Activated CD4-positive, CD25-positive, alpha-beta regulatory T cell treated with anti-CD3 and anti-CD28 coated beads, Interleukin-2, amount 50 U/mL, for 72 hours (primary cell): ENCODE results near the gene UGT1A9.

Experiments
- DNase-seq: peaks from one replicate; pipeline ENCODE4 v3.0.0; 2021

The UGT1A9 gene

DNA sequence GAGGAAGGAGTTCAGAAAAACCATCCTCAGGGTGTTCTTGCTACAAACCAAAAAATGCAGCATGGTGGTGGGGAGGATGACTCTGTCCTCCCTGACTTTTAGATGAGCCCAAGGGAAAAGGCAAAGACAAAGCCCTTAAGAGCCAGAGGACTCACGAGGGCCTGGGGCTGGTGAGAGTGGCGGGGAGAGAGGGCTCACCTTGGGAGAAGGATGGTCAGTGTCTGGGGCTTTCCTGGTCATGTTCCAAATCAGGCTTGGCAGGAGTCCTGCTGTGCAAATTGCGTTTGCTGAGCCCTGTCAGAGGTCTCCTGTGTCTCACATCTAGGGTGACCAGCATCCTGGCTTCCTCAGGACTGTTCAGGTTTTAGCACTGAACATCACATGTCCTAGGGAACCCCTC is 93.1 kb downstream of the UGT1A9 start:
- no peak for DNase-seq

DNA sequence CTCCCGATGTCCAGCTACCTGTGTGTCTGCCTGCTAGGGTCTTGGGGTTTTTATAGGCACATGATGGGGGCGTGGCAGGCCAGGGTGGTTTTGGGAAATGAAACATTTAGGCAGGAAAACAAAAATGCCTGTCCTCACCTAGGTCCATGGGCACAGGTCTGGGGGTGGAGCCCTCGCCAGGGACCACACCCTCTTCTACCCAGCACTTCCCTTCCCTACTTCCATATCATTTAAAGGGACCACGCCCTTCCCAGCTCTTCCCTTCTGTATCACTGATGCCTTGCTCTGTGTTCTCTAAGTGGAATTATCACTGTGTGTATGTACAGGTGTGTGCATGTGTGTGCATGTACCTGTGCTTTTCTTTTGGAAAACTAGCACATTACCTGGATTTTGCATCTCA is 94.7 kb downstream of the UGT1A9 start:
- DNase-seq = no peak

DNA sequence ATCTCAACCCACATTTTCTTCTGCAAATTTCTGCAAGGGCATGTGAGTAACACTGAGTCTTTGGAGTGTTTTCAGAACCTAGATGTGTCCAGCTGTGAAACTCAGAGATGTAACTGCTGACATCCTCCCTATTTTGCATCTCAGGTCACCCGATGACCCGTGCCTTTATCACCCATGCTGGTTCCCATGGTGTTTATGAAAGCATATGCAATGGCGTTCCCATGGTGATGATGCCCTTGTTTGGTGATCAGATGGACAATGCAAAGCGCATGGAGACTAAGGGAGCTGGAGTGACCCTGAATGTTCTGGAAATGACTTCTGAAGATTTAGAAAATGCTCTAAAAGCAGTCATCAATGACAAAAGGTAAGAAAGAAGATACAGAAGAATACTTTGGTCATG is 96.4 kb downstream of the UGT1A9 start:
- DNase-seq = no peak

DNA sequence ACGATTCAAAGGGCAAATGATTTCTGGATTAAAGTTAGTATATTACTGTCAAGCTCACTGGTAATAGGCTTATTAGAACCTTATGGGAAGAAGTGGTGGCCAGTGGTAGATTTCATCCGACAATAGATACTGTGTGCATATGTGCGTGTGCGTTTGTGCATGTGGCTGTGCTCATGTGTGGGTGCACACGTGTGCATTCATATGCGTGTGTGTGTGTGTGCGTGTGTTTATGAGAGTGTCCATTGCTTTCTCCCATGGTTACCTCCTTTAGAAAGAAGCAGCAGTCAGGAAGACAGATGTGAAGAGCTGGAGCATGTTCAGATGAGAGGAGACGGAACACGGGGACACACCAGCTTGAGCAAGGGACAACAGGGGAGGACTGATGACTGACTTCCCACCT is 97.6 kb downstream of the UGT1A9 start:
- DNase-seq = no peak

DNA sequence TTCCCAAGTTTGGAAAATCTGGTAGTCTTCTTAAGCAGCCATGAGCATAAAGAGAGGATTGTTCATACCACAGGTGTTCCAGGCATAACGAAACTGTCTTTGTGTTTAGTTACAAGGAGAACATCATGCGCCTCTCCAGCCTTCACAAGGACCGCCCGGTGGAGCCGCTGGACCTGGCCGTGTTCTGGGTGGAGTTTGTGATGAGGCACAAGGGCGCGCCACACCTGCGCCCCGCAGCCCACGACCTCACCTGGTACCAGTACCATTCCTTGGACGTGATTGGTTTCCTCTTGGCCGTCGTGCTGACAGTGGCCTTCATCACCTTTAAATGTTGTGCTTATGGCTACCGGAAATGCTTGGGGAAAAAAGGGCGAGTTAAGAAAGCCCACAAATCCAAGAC is 100.5 kb downstream of the UGT1A9 start:
- no peak for DNase-seq

DNA sequence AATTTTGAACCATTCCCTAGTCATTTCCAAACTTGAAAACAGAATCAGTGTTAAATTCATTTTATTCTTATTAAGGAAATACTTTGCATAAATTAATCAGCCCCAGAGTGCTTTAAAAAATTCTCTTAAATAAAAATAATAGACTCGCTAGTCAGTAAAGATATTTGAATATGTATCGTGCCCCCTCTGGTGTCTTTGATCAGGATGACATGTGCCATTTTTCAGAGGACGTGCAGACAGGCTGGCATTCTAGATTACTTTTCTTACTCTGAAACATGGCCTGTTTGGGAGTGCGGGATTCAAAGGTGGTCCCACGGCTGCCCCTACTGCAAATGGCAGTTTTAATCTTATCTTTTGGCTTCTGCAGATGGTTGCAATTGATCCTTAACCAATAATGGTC is 100.9 kb downstream of the UGT1A9 start:
- DNase-seq = no peak

DNA sequence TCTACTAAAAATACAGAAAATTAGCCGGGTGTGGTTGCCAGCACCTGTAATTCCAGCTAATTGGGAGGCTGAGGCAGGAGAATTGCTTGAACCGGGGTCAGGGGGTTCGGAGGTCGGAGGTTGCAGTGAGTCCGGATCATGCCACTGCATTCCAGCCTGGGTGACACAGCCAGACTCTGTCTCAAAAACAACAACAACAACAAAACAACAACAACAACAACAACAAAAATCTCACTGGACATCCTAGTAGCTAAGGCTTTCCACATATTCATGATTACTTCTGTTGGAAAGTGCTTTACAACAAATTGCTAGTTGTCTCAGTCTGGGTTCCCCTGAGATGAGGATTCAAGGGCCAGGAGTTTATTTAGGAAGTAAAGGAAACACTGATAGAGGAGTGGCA is 102.2 kb downstream of the UGT1A9 start:
- no peak for DNase-seq

DNA sequence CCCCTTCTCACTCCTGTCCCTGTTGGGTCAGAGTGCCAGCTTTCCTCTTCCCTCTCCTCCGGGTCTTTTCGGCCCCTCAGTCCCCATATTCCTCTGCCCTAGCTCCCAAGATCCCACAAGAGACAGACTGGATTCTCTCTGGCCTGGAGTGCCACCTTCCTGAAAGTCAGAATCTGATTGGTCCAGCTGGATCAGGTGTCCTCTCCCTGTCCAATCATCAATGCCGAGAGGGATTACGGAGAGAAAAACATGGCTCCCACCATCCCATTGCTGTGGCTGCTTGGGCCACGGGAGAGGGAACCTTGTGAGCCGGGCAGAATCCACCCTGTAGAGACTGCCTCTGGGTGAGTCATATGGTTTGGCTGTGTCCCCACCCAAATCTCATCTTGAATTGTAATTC is 103.7 kb downstream of the UGT1A9 start:
- no peak for DNase-seq

DNA sequence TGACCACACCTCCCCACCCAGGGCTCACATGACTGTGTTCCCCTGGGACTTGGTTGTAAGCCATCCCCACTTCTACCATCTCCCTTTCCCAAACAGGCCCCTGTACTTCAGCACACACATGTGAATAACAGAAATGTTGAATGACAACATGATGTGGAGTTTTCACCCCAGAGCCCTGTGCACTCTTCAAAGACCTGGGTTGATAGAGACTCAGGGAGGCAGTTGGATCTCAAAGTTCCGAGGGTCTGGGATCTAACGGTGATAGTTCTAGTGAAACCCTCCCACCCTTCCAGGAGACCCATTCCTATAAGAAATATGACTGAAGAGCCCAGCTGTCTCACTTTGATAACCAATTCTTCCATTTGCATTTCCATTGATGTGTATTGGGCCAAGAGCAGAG is 106.3 kb downstream of the UGT1A9 start, which contains the start of gene MROH2A:
TSS of gene MROH2A (plus strand) at position 301 of the 400 bp plus-strand sequence. CDS start 1,029 bp downstream, outside the sequence.
- DNase-seq = no peak

DNA sequence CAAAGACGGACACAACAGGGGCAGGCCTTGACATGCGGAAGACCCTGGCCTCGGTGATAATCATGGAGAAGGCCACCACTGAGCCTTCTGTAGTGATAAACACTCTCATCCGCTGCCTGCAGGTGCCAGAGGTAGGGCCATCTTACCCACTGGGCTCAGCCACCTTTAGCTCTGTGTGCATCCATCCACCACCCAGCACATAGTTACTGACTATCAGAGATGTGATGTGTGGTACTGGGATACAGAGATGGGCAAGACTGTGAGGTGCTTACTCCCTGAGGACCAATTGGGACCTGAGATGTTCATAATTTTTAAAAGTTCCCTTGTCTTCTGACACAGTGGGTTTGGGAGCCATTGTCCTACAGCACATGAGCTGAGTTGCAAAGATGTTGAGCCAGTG is 108.0 kb downstream of the UGT1A9 start:
- no peak for DNase-seq

DNA sequence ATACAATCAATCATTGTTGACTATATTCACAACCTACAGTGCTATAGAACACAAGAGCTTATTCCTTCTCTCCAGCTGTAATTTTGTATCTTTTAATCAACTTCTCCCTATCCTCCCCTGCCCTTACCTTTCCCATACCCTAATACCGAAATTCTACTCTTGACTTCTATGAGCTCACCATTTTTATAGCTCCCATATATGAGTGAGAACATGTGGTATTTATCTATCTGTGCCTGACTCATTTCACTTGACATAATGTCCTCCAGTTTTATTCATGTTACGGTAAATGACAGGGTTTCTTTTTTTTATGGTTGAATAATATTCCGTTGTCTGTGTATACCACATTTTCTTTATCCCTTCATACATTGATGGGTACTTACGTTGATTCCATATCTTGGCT is 109.1 kb downstream of the UGT1A9 start:
- DNase-seq = no peak

DNA sequence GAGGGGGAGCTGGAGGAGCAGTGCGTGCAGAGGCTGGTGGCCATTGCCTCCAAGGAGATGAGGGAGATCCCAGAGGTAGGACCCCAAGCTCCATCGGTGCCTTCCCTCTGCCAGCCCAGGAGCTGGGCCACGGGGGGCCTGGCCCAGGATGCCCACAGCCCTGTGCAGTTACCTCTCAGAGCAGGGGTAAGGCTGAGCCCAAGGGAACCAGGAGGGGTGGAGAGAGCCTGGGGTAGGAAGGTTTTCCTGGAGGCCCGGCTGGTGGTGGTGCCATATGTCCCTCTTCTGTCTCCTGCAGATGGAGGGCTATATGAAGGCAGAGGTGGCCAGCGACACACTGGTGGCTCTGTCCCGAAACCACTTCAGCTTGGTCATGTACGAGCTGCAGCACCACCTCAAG is 117.9 kb downstream of the UGT1A9 start:
- DNase-seq = peak; percentile 6

DNA sequence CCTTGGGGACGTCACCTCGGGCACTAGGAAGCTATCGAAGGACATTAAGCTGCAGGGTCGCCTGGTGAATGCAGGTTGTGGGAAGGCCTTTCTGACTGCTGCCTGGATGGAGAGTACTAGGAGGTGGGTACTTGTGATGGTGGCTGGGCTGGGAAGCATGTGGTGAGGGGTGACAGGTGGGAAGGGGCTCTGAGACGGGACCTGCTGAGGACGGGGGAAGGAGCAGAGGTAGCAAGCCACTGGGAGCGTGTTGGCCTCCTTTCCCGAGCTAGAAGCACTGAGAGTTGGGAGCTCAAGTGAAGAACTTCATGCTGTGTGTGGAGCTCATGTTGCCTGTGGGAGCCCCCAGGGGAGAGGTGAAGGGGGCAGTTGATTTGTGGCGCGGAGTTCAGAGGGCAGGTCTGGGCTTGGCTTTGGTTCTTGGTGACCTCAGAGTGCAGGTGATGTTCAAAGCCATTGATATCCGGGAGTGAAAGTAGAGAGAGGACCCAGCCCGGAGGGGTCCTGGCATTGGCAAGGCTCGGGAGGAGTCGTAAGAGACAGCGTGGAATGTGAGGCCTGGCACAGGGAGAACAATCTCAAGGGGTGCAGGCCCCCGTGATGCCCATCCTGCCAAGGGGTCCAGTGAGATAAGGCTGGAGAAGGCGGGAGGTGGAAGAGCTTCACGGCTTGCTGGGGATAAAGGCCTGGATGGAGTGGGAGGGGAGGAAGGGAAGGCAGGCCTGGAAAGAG is 119.6 kb downstream of the UGT1A9 start:
- DNase-seq = peak; percentile 17

DNA sequence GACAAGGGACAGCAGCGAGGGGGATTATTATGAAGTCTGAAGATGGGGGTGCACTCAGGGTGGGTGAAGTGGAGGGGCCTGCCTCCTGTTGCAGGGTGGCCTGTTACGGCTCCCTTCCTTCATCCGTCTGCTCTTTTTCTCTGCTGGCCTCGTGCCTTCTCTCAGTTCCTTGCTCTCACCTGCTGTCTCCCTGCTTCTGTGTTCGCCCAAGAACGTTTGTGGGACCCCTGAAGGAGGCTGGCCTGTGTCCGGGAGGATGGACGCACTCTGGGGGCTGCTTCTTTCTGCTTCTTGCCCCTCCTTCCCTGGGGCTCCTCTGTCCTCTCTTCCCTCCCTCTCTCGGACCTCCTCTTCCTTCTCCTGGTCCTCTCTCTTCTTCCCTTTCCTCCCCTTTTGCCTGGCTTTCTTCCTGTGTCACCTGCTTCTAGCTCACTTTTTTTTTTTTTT is 120.2 kb downstream of the UGT1A9 start:
- peak; percentile 11 for DNase-seq

DNA sequence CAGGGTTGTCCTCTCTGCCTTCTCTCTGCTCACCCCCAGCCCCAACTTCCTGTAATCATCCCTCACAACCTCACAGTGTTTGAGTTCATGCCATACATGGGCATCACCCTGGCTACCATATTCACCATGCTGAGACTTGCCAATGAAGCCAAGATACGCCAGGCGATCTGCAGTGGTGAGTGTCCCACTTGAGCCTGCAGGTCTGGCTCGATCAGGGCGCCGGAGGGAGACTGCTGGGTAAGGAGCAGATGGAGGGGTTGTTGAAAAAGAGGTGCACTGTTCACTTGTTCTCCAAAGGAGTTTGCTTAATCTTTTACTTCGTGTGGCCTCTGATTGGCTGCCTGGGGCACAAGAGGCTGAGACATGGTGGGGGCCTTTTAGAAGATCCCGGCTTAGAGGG is 121.0 kb downstream of the UGT1A9 start:
- DNase-seq = no peak

DNA sequence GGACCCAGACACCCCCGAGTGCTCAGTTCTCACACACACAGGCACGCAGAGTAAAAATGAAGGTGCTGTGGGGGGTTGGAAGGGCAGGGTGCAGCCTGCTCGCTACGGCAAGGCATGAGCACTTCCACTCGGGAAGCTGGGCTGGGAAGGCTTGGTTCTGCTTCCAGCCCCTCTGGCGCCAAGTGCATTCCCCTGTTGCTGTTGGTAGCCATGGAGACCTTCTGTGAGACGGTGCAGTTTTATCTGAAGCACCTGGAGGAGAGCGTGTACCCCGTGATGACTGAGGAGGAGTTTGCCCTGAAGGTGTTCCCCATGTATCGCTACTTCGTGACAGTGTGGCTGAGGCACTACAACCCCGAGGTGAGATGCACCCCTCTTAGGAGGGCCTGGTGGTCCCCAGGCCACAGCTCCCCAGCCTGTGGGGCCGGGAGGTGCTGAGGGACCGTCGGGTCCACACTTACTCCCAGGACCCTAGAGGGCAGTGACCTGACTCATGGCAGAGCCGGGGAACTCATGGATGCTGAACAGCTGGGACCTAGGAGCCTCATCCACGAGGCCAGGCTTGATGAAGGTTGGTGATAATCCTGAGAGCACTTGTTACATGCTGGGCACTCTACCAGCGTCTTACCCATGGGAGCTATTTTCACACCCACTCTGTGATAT is 121.9 kb downstream of the UGT1A9 start:
- DNase-seq = peak; percentile 20

DNA sequence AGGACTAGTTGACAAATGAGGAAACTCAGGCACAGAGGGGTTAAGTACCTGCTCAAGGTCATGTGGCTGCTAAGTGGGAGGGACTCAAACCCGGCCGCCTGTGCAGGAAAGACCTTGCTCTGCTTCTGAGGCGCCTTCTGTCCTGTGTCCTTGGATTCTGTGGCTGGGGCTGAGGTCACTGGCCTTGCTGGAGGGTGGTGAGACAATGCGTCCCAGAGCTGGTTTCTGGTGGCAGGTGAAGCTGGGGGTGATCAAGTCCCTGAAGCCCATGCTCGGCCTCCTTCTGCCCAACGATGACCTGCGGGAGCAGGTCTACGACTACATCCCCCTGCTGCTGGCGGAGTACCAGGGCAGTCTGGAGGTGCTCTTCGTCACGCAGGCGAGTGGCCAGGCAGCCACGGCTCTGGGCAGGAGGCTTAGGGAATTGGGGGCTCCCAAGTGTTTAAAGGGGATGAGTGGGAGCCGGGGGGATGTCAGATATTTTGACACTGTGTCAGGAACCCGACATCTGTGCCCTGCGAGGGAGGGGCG is 122.5 kb downstream of the UGT1A9 start:
- DNase-seq = peak; percentile 29

DNA sequence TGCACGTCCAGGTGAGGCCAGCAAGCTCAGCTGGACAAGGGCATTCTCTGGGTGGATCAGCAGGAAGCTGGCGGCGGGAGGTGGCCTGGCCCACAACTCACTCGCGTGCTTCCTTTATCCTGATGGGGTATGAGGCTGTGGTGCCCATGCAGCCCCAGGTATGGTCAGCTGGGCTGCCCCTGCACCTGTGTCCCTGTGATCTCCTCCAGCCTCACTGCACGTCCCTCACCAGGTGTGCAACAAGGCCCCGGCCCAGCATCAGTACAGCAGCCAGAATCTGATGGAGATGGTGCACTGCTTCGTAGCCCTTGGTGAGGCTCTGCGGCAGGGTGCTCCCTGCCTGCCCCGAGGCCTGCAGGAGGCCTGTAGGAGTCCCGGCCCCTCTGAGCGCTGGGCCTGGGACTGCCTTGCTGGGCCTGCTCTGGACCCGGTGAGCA is 124.1 kb downstream of the UGT1A9 start:
- peak; percentile 19 for DNase-seq

DNA sequence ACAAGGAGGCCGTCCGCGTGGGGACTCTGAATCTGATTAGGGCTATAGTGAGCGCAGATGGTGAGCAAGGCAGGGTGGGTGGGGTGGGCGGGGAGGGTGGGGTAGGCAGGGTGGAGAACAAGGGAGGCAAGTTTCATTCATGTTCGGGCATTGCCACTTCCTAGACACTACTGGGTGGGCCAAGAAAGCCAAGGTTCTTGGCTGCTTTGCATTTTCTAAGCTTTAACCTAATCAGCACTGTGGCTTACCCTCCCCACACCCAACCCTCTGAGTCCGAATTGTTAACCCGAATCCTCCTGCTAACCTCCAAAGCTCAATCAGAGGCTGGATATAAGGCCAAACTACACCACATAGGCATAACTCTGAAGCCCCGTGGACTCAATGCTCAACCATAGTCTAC is 124.6 kb downstream of the UGT1A9 start:
- DNase-seq = no peak

DNA sequence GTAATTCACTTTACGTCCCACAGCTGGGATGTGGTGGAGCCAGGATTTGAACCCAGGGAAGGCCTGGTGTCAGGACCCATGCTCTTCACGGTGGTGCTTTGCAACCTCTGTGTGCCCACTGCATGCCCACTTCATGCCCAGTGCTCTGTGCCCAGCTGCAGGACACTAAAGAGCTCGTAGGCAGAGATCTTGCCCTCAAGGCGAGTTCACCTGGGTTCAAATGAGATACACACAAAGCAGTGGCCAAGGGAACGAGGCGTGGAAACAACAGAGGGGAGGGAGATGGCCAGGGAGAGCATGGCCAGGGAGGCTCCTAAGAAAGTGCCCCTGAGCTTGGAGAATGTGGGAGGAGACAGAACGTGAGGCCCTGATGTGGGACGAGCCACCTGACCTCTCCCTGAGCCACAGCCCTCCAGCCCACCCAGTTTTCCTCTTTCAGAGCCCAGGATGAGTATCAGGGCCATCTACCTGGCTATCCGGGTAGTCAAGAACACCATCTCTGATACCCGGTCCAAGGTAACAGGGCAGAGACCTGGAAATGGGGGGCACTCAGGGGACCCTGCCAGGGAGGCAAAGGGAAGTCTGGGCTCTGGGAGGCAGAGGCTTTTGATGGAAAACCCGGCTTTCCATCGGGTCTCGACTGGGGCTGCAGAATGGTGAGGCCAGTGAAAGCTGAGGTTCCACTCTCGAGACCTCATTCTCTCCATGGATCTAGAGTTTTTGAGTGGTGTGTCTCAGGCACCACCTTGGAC is 126.8 kb downstream of the UGT1A9 start:
- no peak for DNase-seq

DNA sequence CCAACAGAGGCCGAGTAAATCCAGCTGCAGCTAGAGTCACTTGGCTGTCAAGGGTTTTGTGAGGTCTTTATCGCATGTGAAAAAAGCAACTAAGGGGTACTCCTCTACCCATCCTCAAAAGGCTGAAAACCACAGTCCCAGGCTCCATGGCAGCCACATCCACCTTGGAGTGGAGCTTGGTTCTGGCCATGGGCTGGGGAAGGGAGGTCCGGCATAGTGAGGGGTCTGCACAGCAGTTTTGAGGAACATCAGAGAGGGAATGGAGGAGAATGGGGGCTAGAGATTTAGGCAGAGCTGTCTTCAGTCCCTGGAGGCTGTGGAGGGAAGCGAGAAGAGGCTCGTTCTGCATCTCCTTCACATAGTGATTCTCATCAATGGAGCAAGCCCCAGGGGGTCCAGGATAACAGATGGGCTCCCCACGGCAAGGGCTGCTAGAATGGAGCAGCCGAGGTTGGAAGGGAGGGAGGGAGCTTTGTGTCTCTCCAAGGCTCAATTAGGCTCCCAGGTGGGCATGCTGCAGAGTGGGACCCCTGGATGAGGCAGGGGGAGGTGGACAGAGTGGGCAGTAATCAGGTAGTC is 127.5 kb downstream of the UGT1A9 start:
- peak; percentile 6 for DNase-seq

DNA sequence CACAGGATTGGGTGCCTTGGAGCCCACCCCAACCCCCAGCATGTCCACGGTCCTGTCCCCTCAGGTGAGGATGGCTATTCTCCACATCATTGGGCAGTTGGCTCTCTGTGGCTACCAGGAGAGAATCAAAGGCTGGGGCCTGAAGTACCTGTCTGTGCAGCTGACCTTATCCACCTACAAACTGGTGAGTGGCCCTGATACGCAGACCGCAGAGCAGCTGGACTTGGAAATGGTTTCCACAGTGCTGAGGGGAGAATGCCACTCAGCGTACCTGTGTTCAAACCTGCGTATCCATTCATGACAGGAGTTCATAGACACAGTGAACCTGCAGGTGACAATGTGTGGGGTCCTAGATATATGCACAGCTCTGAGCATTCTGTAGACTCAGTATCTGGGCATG is 128.0 kb downstream of the UGT1A9 start:
- DNase-seq = no peak

DNA sequence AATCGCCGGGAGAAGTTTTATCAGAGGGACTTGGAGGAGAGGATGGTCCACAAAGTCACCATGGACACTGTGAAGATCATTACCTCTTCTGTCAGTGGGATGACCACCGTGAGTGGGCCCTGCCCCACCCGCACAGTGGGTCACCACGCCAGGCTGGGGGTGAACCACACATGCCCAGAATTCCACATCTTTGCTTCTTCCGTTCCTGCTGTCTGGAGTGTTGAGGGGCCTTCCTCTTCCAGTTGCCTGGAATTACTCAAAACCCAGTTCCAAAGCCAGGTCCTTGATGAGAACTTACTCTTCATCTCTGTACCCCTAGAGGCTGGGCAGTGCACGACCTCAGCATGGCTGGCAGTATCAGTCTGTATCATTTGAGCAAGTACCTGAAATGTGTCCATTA is 128.5 kb downstream of the UGT1A9 start:
- DNase-seq = no peak
